OCI-LY7 (cell line): Measurements from ENCODE around the gene ZNF281. TPM values are rescaled to one million over a fixed set of nuclear protein-coding genes. Genes with fewer than 3 reads are reported as not detected.

Source experiments
- BruUV-seq: library from RNA; stranded (reverse); fragments of 400-500 nt; replicated peaks from 2 replicates; lab custom pipeline; 2021; lab: Mats Ljungman, UMichigan
- CTCF ChIA-PET: fragments of 300-600 bp; sonication (Branson Sonifier 250); formaldehyde crosslinking; loops from one replicate; lab custom pipeline; 2022; ENCODE audit warnings: antibody characterized with exemption; ENCODE audit not compliant: unreplicated experiment; lab: Charles Lee
- POLR2A ChIA-PET: fragments of 300-600 bp; sonication (Branson Sonifier 250); formaldehyde crosslinking; loops from one replicate; lab custom pipeline; 2022; ENCODE audit warnings: antibody characterized with exemption; lab: Charles Lee
- DNase-seq: peaks from one replicate; pipeline ENCODE4 v3.0.0-alpha.2; 2015; ENCODE audit warnings: low spot score
- H2AFZ ChIP-seq: fragments of 200-600 bp; sonication (generic), shearing (Covaris generic); 2 replicates; pipeline ENCODE4 v1.6.1; 2014; ENCODE audit warnings: mild to moderate bottlenecking, antibody characterized with exemption, low read length, moderate library complexity
- H3K27ac ChIP-seq: fragments of 200-600 bp; sonication (generic); 2 replicates; pipeline ENCODE4 v1.5.1; 2014; ENCODE audit warnings: mixed run types, low read depth, mild to moderate bottlenecking, moderate library complexity, low read length, inconsistent platforms; ENCODE audit not compliant: poor library complexity, severe bottlenecking
- H3K36me3 ChIP-seq: fragments of 200-600 bp; sonication (generic); 2 replicates; pipeline ENCODE4 v1.6.1; 2014; ENCODE audit warnings: mild to moderate bottlenecking, antibody characterized with exemption, low read length, moderate library complexity, mixed read lengths; ENCODE audit not compliant: insufficient read depth
- H3K4me1 ChIP-seq: fragments of 200-600 bp; sonication (generic); 2 replicates; pipeline ENCODE4 v1.5.1; 2014; ENCODE audit warnings: mild to moderate bottlenecking, low read length; ENCODE audit not compliant: insufficient read depth, poor library complexity, severe bottlenecking
- H3K4me2 ChIP-seq: fragments of 200-600 bp; sonication (generic); 2 replicates; pipeline ENCODE4 v1.6.1; 2014; ENCODE audit warnings: mild to moderate bottlenecking, low read length
- H3K4me3 ChIP-seq: fragments of 200-600 bp; sonication (generic); 2 replicates; pipeline ENCODE4 v1.5.1; 2014; ENCODE audit warnings: mild to moderate bottlenecking, low read depth, low read length; ENCODE audit not compliant: poor library complexity, severe bottlenecking
- H3K79me2 ChIP-seq: fragments of 200-600 bp; sonication (generic); 2 replicates; pipeline ENCODE4 v1.6.1; 2016; ENCODE audit warnings: low read depth, mild to moderate bottlenecking, low read length, moderate library complexity, mixed read lengths; ENCODE audit not compliant: insufficient read depth
- H3K9me2 ChIP-seq: fragments of 200-600 bp; sonication (generic); 2 replicates; pipeline ENCODE4 v1.6.1; 2016; ENCODE audit warnings: mild to moderate bottlenecking, low read length, mixed read lengths; ENCODE audit not compliant: insufficient read depth
- H3K9me3 ChIP-seq: fragments of 200-600 bp; sonication (generic); 2 replicates; pipeline ENCODE4 v1.6.1; 2014; ENCODE audit warnings: mild to moderate bottlenecking, mixed run types, low read length, mixed read lengths
- H4K20me1 ChIP-seq: fragments of 200-600 bp; sonication (generic); 2 replicates; pipeline ENCODE4 v1.6.1; 2014; ENCODE audit warnings: mild to moderate bottlenecking, antibody characterized with exemption, low read length, moderate library complexity, mixed read lengths; ENCODE audit not compliant: insufficient read depth
- CTCF ChIP-seq: fragments of 200-600 bp; sonication (generic); conservative IDR thresholded peaks from 2 replicates; pipeline ENCODE4 v1.5.1; 2014; ENCODE audit warnings: mild to moderate bottlenecking, antibody characterized with exemption, low read length, moderate library complexity, mixed read lengths
- EZH2phosphoT487 ChIP-seq: fragments of 200-600 bp; sonication (generic); IDR thresholded peaks from 2 replicates; pipeline ENCODE4 v1.6.1; 2018; ENCODE audit warnings: low read depth, borderline replicate concordance, mild to moderate bottlenecking, mixed run types, antibody characterized with exemption, low read length, moderate library complexity, mixed read lengths
- intact Hi-C: fragments of 100-400 bp; cut with micrococcal nuclease; formaldehyde crosslinking; loops from one replicate; pipeline ENCODE4 v1.10.0; 2022; ENCODE audit not compliant: unreplicated experiment
- total RNA-seq, 2 experiments: library from RNA; depleted of rRNA in 1 of 2; stranded (reverse); fragments of >200 nt in 1 of 2; shearing (Covaris generic) in 1 of 2; gene quantifications; 2 replicates each; pipeline ENCODE4 v1.2.3, GENCODE V29; 2014 to 2022

ZNF281 gene
- total RNA-seq, 2 experiments from 2014 or later, result 23.6 to 24.2 TPM

- H3K4me3 ChIP-seq, result no peak overlapping the region
- no peaks in the 10 kb centered on the region for H4K20me1 ChIP-seq
- H3K9me3 ChIP-seq, result no peaks in the 10 kb centered on the region
- H3K36me3 ChIP-seq, result peaks cover 10% of the 10 kb centered on the region
- TF ChIP-seq CTCF (no peak), EZH2phosphoT487 (no peak)
- no peak overlapping the region for H2AFZ ChIP-seq
- ChIA-PET POLR2A (interaction anchor here (0.6 to 3.8 kb wide), 3 partner anchors 11 to 72 kb away, joined by 3 to 32 read pairs (median 4); no protein-coding TSS in a partner anchor), CTCF (no interaction called here)
- no peak overlapping the region for H3K4me2 ChIP-seq
- peaks cover 49% of the 10 kb centered on the region for H3K4me1 ChIP-seq
- H3K27ac ChIP-seq, result no peak overlapping the region
- no peaks in the 10 kb centered on the region for H3K9me2 ChIP-seq
- DNase-seq, result no peak
- H3K79me2 ChIP-seq, result no peaks in the 10 kb centered on the region
- no TSS peak for BruUV-seq
- intact Hi-C loops, result no loop called here
Measured at GRCh38 chr1:200366577-200367253, 43.1 kb downstream of the ZNF281 start.

GRCh38 chr1:200365897-200366426 lies 43.9 kb downstream of the ZNF281 start:
- H3K9me2 ChIP-seq, result no peaks in the 10 kb centered on the region
- H3K4me3 ChIP-seq, result no peak overlapping the region
- H3K36me3 ChIP-seq, result peaks cover 10% of the 10 kb centered on the region
- no peaks in the 10 kb centered on the region for H3K9me3 ChIP-seq
- H3K27ac ChIP-seq, result no peak overlapping the region
- no peak for DNase-seq
- intact Hi-C loops, result no loop called here
- H4K20me1 ChIP-seq, result no peaks in the 10 kb centered on the region
- no peak overlapping the region for H2AFZ ChIP-seq
- CTCF ChIA-PET, result interaction anchor here (0.6 to 1.0 kb wide), 2 partner anchors 28 to 32 kb away, joined by 4 read pairs; no protein-coding TSS in a partner anchor
- no peak for TF ChIP-seq CTCF
- no peak for TF ChIP-seq EZH2phosphoT487
- H3K79me2 ChIP-seq, result no peaks in the 10 kb centered on the region
- H3K4me1 ChIP-seq, result peaks cover 44% of the 10 kb centered on the region
- POLR2A ChIA-PET, result interaction anchor here (0.6 to 4.1 kb wide), 15 partner anchors 8 to 1729 kb away, joined by 3 to 43 read pairs (median 4); no protein-coding TSS in a partner anchor
- no TSS peak for BruUV-seq
- H3K4me2 ChIP-seq, result no peak overlapping the region

- no peaks in the 10 kb centered on the region for H3K79me2 ChIP-seq
- peaks cover 43% of the 10 kb centered on the region for H3K4me1 ChIP-seq
- no peaks in the 10 kb centered on the region for H3K9me3 ChIP-seq
- no peak overlapping the region for H3K4me3 ChIP-seq
- no peak overlapping the region for H3K4me2 ChIP-seq
- POLR2A ChIA-PET, result interaction anchor here (0.5 to 4.1 kb wide), 9 partner anchors 9 to 1057 kb away, joined by 3 to 43 read pairs (median 4); no protein-coding TSS in a partner anchor
- TF ChIP-seq CTCF (no peak), EZH2phosphoT487 (no peak)
- no TSS peak for BruUV-seq
- no peaks in the 10 kb centered on the region for H4K20me1 ChIP-seq
- H3K9me2 ChIP-seq, result no peaks in the 10 kb centered on the region
- DNase-seq, result no peak
- H2AFZ ChIP-seq, result no peak overlapping the region
- intact Hi-C loops, result no loop called here
- peaks cover 10% of the 10 kb centered on the region for H3K36me3 ChIP-seq
- CTCF ChIA-PET, result interaction anchor here (0.9 kb wide), 1 partner anchor 11 kb away, joined by 3 read pairs; no protein-coding TSS in a partner anchor
- H3K27ac ChIP-seq, result no peak overlapping the region
Measured at GRCh38 chr1:200364831-200365230, 45.0 kb downstream of the ZNF281 start.
